ENCODE data around the gene ATP8B3.

Gene ATP8B3

GRCh38 chr19:1734321-1734966 lies 77.6 kb downstream of the ATP8B3 start:
- Histone ChIP-seq H3K36me3 (ENCODE audit: low read length) (no peaks in the 10 kb centered on the region), H3K27ac (ENCODE audit: low read depth, low read length) (no peak overlapping the region), H3K9me2 (replicated peaks; ENCODE audit: insufficient read depth, low read length) (no peaks in the 10 kb centered on the region), H3K4me3 (ENCODE audit: insufficient read depth, low read length, poor library complexity, severe bottlenecking) (no peak overlapping the region), H3K4me2 (ENCODE audit: low read depth, low read length, poor library complexity, severe bottlenecking) (no peak overlapping the region), H3K27me3 (ENCODE audit: low read length) (no peaks in the 10 kb centered on the region), H4K20me1 (ENCODE audit: low read depth, low read length) (no peaks in the 10 kb centered on the region), H3F3A (ENCODE audit: insufficient read depth) (no peaks in the 10 kb centered on the region), H3K9ac (ENCODE audit: low read length) (no peak overlapping the region), H3K9me3 (ENCODE audit: insufficient read depth, low read length) (no peaks in the 10 kb centered on the region), H3K79me2 (ENCODE audit: insufficient read depth, low read length) (no peaks in the 10 kb centered on the region), H2AFZ (ENCODE audit: low read depth, low read length, severe bottlenecking) (no peak overlapping the region)
- TF ChIP-seq EZH2phosphoT487 (conservative IDR thresholded peaks at IDR 0.05; ENCODE audit: low read length) (no peak), CTCF (IDR thresholded peaks at IDR 0.05; ENCODE audit: insufficient read depth, low read length, poor library complexity, severe bottlenecking) (no peak)

Data from SU-DHL-6 (cell line).